Measurements from ENCODE around the gene TMEM239.

- TF ChIP-seq CTCF (IDR thresholded peaks at IDR 0.05) = no peak
- no peak for TF ChIP-seq POLR2A (IDR thresholded peaks at IDR 0.05)
These were observed 598 bp downstream of the TMEM239 start for GRCh38 chr20:2816583-2817340.
